ENCODE data around the gene PDE4D. TPM values are rescaled to one million over a fixed set of nuclear protein-coding genes. Genes with fewer than 3 reads are reported as not detected.

The PDE4D gene
- total RNA-seq, 2 experiments from 2014 or later = 0.50 to 0.51 TPM

DNA sequence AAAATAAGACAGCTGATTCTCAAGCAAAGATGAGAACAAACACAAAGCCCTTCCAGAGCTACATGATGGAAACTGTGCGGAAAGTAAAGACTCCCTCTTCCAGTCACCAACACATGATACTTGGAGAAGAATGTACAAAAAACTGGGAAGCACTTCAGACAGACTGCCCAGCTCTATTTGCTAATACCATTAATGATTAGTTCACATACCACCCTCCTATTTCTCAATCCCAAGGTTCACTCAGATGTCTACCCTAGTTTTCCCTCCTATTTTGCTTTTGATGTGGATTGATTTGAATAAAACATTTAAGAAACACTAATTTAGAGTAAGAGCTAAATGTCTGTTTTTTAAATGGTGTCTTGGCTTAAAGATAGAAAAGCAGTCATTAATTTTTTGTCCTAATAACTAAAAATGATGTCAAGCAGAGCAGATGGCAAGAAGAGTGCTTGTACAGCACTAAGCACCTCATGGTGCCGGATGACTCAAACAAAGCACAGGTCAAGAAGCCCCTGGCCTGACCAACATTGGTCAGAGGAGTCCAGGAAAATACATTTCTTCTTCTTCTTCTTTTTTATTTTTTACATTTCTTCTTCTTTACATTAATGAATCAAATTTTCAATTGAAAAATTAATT, 639.4 kb downstream of the PDE4D start:
- no peaks in the 10 kb centered on the region for H3K4me1 ChIP-seq (ENCODE audit: insufficient read depth, low read length, poor library complexity, severe bottlenecking)
- no peak overlapping the region for H3K27ac ChIP-seq (ENCODE audit: low read depth, low read length, poor library complexity, severe bottlenecking)
- intact Hi-C loops (cut with micrococcal nuclease; ENCODE audit: unreplicated experiment) = no loop called here

GRCh38 chr5:59253625-59254024, 639.9 kb downstream of the PDE4D start:
- TF ChIP-seq, protein P1, sequence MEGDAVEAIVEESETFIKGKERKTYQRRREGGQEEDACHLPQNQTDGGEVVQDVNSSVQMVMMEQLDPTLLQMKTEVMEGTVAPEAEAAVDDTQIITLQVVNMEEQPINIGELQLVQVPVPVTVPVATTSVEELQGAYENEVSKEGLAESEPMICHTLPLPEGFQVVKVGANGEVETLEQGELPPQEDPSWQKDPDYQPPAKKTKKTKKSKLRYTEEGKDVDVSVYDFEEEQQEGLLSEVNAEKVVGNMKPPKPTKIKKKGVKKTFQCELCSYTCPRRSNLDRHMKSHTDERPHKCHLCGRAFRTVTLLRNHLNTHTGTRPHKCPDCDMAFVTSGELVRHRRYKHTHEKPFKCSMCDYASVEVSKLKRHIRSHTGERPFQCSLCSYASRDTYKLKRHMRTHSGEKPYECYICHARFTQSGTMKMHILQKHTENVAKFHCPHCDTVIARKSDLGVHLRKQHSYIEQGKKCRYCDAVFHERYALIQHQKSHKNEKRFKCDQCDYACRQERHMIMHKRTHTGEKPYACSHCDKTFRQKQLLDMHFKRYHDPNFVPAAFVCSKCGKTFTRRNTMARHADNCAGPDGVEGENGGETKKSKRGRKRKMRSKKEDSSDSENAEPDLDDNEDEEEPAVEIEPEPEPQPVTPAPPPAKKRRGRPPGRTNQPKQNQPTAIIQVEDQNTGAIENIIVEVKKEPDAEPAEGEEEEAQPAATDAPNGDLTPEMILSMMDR (conservative IDR thresholded peaks at IDR 0.05; ENCODE audit: low read length) = no peak
- no peak for TF ChIP-seq EZH2phosphoT487 (IDR thresholded peaks at IDR 0.05; ENCODE audit: borderline replicate concordance, low read depth, low read length)
- Histone ChIP-seq H3K79me2 (ENCODE audit: insufficient read depth, low read depth, low read length) (no peaks in the 10 kb centered on the region), H2AFZ (ENCODE audit: low read length) (no peak overlapping the region), H3K4me1 (ENCODE audit: insufficient read depth, low read length, poor library complexity, severe bottlenecking) (no peaks in the 10 kb centered on the region), H3K36me3 (ENCODE audit: insufficient read depth, low read length) (no peaks in the 10 kb centered on the region), H3K4me3 (ENCODE audit: low read depth, low read length, poor library complexity, severe bottlenecking) (no peak overlapping the region), H3K9me2 (ENCODE audit: insufficient read depth, low read length) (no peaks in the 10 kb centered on the region), H3K9me3 (ENCODE audit: low read length) (no peaks in the 10 kb centered on the region), H4K20me1 (ENCODE audit: insufficient read depth, low read length) (no peaks in the 10 kb centered on the region), H3K27ac (ENCODE audit: low read depth, low read length, poor library complexity, severe bottlenecking) (no peak overlapping the region), H3K4me2 (ENCODE audit: low read length) (no peak overlapping the region)
- BruUV-seq (replicated peaks) = no TSS peak
- DNase-seq (ENCODE audit: low spot score) = no peak
- CTCF ChIA-PET (ENCODE audit: unreplicated experiment) = no interaction called here
- intact Hi-C loops (cut with micrococcal nuclease; ENCODE audit: unreplicated experiment) = no loop called here
- POLR2A ChIA-PET = interaction anchor here (0.5 to 0.6 kb wide), 2 partner anchors 12 to 39 kb away, joined by 4 to 5 read pairs; no protein-coding TSS in a partner anchor

More for the DNA sequence above, 639.4 kb downstream of the PDE4D start:
- Histone ChIP-seq H3K4me3 (ENCODE audit: low read depth, low read length, poor library complexity, severe bottlenecking) (no peak overlapping the region), H2AFZ (ENCODE audit: low read length) (no peak overlapping the region), H4K20me1 (ENCODE audit: insufficient read depth, low read length) (no peaks in the 10 kb centered on the region), H3K9me2 (ENCODE audit: insufficient read depth, low read length) (no peaks in the 10 kb centered on the region), H3K9me3 (ENCODE audit: low read length) (no peaks in the 10 kb centered on the region), H3K4me2 (ENCODE audit: low read length) (no peak overlapping the region), H3K36me3 (ENCODE audit: insufficient read depth, low read length) (no peaks in the 10 kb centered on the region), H3K79me2 (ENCODE audit: insufficient read depth, low read depth, low read length) (no peaks in the 10 kb centered on the region)
- TF ChIP-seq, protein P1 (conservative IDR thresholded peaks at IDR 0.05; ENCODE audit: low read length) = no peak
- no peak for TF ChIP-seq EZH2phosphoT487 (IDR thresholded peaks at IDR 0.05; ENCODE audit: borderline replicate concordance, low read depth, low read length)
- no peak for DNase-seq (ENCODE audit: low spot score)
- POLR2A ChIA-PET = interaction anchor here (0.5 to 0.6 kb wide), 2 partner anchors 12 to 39 kb away, joined by 4 to 5 read pairs; no protein-coding TSS in a partner anchor
- CTCF ChIA-PET (ENCODE audit: unreplicated experiment) = no interaction called here
- no TSS peak for BruUV-seq (replicated peaks)

DNA sequence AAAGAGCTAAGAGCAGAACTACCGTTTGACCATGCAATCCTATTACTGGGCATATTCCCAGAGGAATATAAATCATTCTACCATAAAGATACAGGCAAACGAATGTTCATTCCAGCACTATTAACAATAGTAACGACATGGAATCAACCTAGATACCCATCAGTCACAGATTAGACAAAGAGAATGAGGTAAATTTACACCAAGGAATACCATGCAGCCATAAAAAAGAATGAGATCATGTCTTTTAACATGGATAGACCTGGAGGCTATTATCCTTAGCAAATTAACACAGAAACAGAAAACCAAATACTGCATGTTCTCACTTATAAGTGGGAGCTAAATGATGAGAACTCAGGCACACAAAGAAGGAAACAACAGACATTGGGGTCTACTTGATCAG, 641.9 kb downstream of the PDE4D start:
- Histone ChIP-seq H3K9me2 (ENCODE audit: insufficient read depth, low read length) (no peaks in the 10 kb centered on the region), H3K4me2 (ENCODE audit: low read length) (no peak overlapping the region), H3K4me1 (ENCODE audit: insufficient read depth, low read length, poor library complexity, severe bottlenecking) (no peaks in the 10 kb centered on the region), H3K36me3 (ENCODE audit: insufficient read depth, low read length) (no peaks in the 10 kb centered on the region), H2AFZ (ENCODE audit: low read length) (no peak overlapping the region), H4K20me1 (ENCODE audit: insufficient read depth, low read length) (no peaks in the 10 kb centered on the region), H3K9me3 (ENCODE audit: low read length) (no peaks in the 10 kb centered on the region), H3K79me2 (ENCODE audit: insufficient read depth, low read depth, low read length) (no peaks in the 10 kb centered on the region), H3K27ac (ENCODE audit: low read depth, low read length, poor library complexity, severe bottlenecking) (no peak overlapping the region), H3K4me3 (ENCODE audit: low read depth, low read length, poor library complexity, severe bottlenecking) (no peak overlapping the region)
- intact Hi-C loops (cut with micrococcal nuclease; ENCODE audit: unreplicated experiment) = no loop called here
- DNase-seq (ENCODE audit: low spot score) = no peak
- TF ChIP-seq EZH2phosphoT487 (IDR thresholded peaks at IDR 0.05; ENCODE audit: borderline replicate concordance, low read depth, low read length) = no peak
- TF ChIP-seq, protein P1 (conservative IDR thresholded peaks at IDR 0.05; ENCODE audit: low read length) = no peak
- BruUV-seq (replicated peaks) = no TSS peak
- ChIA-PET POLR2A (interaction anchor here (0.9 to 2.6 kb wide), 2 partner anchors 15 to 790 kb away, joined by 3 to 7 read pairs; no protein-coding TSS in a partner anchor), CTCF (ENCODE audit: unreplicated experiment) (no interaction called here)
